Fibroblast of mammary gland (primary cell): Measurements from ENCODE around the gene ZFP36L2.
A peak's percentile ranks its signal among the peaks of the same experiment; 100 is the strongest.

Source experiments
- DNase-seq: peaks from one replicate; pipeline ENCODE4 v3.0.0-alpha.2; 2010; ENCODE audit warnings: low read depth
- H3K4me3 ChIP-seq: 2 replicates; pipeline ENCODE4 v1.5.1; 2011; ENCODE audit warnings: low read depth, mild to moderate bottlenecking, low read length, moderate library complexity; ENCODE audit not compliant: control insufficient read depth
- TF ChIP-seq, protein P1 (sequence below): conservative IDR thresholded peaks from 2 replicates; pipeline ENCODE4 v1.5.1; 2011; ENCODE audit warnings: low read depth, low read length, inconsistent platforms; ENCODE audit not compliant: control insufficient read depth, insufficient read depth

The ZFP36L2 gene

GRCh38 chr2:43184339-43184895 is 42.0 kb downstream of the ZFP36L2 start:
- no peak overlapping the region for H3K4me3 ChIP-seq
- peak; percentile 91 for DNase-seq

GRCh38 chr2:43183743-43184142 is 42.7 kb downstream of the ZFP36L2 start:
- TF ChIP-seq, protein P1, sequence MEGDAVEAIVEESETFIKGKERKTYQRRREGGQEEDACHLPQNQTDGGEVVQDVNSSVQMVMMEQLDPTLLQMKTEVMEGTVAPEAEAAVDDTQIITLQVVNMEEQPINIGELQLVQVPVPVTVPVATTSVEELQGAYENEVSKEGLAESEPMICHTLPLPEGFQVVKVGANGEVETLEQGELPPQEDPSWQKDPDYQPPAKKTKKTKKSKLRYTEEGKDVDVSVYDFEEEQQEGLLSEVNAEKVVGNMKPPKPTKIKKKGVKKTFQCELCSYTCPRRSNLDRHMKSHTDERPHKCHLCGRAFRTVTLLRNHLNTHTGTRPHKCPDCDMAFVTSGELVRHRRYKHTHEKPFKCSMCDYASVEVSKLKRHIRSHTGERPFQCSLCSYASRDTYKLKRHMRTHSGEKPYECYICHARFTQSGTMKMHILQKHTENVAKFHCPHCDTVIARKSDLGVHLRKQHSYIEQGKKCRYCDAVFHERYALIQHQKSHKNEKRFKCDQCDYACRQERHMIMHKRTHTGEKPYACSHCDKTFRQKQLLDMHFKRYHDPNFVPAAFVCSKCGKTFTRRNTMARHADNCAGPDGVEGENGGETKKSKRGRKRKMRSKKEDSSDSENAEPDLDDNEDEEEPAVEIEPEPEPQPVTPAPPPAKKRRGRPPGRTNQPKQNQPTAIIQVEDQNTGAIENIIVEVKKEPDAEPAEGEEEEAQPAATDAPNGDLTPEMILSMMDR: no peak
- no peak for DNase-seq
- no peak overlapping the region for H3K4me3 ChIP-seq

More at GRCh38 chr2:43184339-43184895, 42.0 kb downstream of the ZFP36L2 start:
- TF ChIP-seq, protein P1: no peak

- no peak overlapping the region for H3K4me3 ChIP-seq
- TF ChIP-seq, protein P1: no peak
- no peak for DNase-seq
Measured at GRCh38 chr2:43180897-43181296, 45.5 kb downstream of the ZFP36L2 start.

GRCh38 chr2:43179942-43180341 is 46.5 kb downstream of the ZFP36L2 start:
- no peak overlapping the region for H3K4me3 ChIP-seq
- TF ChIP-seq, protein P1: no peak
- DNase-seq: no peak

- peak; percentile 88 for DNase-seq
- H3K4me3 ChIP-seq: no peak overlapping the region
- TF ChIP-seq, protein P1: no peak
Measured at GRCh38 chr2:43178602-43179542, 47.5 kb downstream of the ZFP36L2 start.

- no peak for DNase-seq
- TF ChIP-seq, protein P1: no peak
- H3K4me3 ChIP-seq: no peak overlapping the region
Measured at GRCh38 chr2:43178055-43178598, 48.3 kb downstream of the ZFP36L2 start.
